Measurements from ENCODE around the gene TMEM208. TPM values are rescaled to one million over a fixed set of nuclear protein-coding genes. Genes with fewer than 3 reads are reported as not detected.

The TMEM208 gene
- total and polyA plus RNA-seq, 12 donors: 52.1 to 289 (median 80.4) TPM

DNA sequence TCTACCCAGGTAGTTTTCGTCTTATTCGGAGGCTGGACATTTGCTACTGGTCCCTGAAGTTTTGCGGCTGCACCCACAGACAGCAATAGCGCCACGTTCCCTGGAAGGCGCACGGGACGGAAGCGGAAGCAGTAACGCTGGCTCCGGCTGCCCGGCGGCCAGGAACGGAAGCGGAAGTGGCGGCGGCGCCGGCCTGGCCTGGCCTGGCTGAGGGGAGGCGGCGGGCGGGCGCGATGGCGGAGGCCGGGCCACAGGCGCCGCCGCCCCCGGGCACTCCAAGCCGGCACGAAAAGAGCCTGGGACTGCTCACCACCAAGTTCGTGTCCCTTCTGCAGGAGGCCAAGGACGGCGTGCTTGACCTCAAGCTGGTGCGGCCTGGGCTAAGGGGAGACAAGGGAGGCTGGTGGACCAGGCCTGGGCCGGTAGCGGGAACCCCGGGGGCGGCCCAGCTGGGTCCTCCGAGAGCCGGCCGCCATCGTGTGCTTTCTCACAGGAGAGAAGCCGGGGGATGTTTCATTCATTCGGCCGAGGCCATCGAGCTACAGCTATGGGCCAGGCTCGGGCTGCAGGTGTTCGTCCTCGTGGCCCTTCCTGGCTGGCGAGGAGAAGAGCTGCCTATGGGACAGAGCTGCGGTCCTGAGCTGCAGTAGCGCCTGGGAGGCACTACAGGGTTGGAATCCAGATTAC lies 34.8 kb upstream of the TMEM208 start, which contains the start of gene E2F4:
Gene E2F4 (plus strand): TSS at position 161 of the 687 bp plus-strand sequence. CDS start 73 bp downstream, at position 234.
- Histone ChIP-seq H3K36me3 (replicated peaks in 1 of 2) (peaks cover 0 to 38% of the 10 kb centered on the region in 2 donors), H3K27me3 (no peaks in the 10 kb centered on the region), H3K27ac (peak within 1 kb of the TSS in 4 of 5 donors; percentile 7 to 87 (median 68)), H3K4me3 (peak within 1 kb of the TSS; percentile 31 to 98 (median 89)), H3K4me1 (replicated peaks in 1 of 2) (peaks cover 11 to 29% of the 10 kb centered on the region in 2 donors), H3K9me3 (replicated peaks in 1 of 3) (no peaks in the 10 kb centered on the region)
- peak; percentile 41 to 73 for TF ChIP-seq POLR2A (IDR thresholded peaks at IDR 0.05)
- TF ChIP-seq, protein P1, sequence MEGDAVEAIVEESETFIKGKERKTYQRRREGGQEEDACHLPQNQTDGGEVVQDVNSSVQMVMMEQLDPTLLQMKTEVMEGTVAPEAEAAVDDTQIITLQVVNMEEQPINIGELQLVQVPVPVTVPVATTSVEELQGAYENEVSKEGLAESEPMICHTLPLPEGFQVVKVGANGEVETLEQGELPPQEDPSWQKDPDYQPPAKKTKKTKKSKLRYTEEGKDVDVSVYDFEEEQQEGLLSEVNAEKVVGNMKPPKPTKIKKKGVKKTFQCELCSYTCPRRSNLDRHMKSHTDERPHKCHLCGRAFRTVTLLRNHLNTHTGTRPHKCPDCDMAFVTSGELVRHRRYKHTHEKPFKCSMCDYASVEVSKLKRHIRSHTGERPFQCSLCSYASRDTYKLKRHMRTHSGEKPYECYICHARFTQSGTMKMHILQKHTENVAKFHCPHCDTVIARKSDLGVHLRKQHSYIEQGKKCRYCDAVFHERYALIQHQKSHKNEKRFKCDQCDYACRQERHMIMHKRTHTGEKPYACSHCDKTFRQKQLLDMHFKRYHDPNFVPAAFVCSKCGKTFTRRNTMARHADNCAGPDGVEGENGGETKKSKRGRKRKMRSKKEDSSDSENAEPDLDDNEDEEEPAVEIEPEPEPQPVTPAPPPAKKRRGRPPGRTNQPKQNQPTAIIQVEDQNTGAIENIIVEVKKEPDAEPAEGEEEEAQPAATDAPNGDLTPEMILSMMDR (IDR thresholded peaks at IDR 0.05): peak in 1 of 6 experiments; percentile 8
- intact Hi-C loops (cut with DNase I): no loop called here
- WGBS, 4 donors: 0 to 1% (median 0%) methylated on average over 7 to 54 of the region's 54 CpGs
- DNase-seq: peak; percentile 88 to 96 (median 92)

DNA sequence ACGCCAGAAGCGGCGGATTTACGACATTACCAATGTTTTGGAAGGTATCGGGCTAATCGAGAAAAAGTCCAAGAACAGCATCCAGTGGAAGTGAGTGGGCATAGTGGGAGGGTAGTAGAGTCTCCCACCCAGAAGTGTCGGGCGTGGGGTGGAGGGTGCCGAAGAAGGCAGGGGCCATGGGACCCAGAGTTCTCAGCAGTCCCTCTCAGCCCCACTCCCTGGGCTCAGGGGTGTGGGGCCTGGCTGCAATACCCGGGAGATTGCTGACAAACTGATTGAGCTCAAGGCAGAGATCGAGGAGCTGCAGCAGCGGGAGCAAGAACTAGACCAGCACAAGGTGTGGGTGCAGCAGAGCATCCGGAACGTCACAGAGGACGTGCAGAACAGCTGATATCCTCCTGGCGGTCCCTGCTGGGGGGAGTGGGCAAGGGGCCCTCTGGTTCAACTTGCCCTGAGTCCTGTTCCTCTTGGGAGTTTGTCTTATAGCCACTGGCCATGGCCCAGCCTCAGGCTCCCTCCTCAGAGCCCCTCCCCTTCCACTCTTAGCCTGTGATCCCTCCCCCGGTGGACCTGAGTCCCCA lies 34.1 kb upstream of the TMEM208 start:
- 16 to 57% (median 25%) methylated on average over 1 to 17 of the region's 17 CpGs for WGBS, 4 donors
- TF ChIP-seq, protein P1 (IDR thresholded peaks at IDR 0.05): no peak
- no peak for TF ChIP-seq POLR2A (IDR thresholded peaks at IDR 0.05)
- intact Hi-C loops (cut with DNase I): no loop called here

DNA sequence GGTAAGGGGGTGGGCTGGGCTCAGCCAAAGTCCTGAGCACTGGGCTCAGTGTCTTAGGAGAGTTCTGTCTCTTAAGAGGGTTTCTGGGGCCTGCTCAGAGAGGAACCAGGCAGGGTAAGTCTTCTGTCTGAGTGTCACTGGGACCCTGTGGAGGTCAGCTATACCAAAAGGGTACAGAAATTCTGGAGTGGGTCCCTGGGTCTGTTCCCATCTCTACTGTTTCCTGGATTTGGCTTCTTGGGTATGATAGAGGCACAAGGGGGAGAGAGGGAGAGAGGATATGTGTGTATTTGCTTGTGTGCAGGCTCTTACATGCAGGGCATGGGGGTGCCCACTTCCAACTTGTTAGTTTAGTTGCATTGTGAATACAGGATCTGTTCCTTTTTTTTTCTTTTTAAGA lies 33.4 kb upstream of the TMEM208 start:
- intact Hi-C loops (cut with DNase I): no loop called here
- peak overlapping the region in 1 of 4 donors; percentile 98 for H3K4me3 ChIP-seq
- H3K36me3 ChIP-seq (replicated peaks in 1 of 2): peaks cover 0 to 47% of the 10 kb centered on the region in 2 donors

More for the DNA sequence above, 34.1 kb upstream of the TMEM208 start:
- Histone ChIP-seq H3K9me3 (replicated peaks in 1 of 3) (no peaks in the 10 kb centered on the region), H3K27ac (peak overlapping the region in 3 of 5 donors; percentile 60 to 87 (median 75)), H3K36me3 (replicated peaks in 1 of 2) (peaks cover 0 to 45% of the 10 kb centered on the region in 2 donors), H3K4me1 (replicated peaks in 1 of 2) (peaks cover 11 to 29% of the 10 kb centered on the region in 2 donors), H3K4me3 (peak overlapping the region; percentile 31 to 98 (median 89)), H3K27me3 (no peaks in the 10 kb centered on the region)
- DNase-seq: no peak

DNA sequence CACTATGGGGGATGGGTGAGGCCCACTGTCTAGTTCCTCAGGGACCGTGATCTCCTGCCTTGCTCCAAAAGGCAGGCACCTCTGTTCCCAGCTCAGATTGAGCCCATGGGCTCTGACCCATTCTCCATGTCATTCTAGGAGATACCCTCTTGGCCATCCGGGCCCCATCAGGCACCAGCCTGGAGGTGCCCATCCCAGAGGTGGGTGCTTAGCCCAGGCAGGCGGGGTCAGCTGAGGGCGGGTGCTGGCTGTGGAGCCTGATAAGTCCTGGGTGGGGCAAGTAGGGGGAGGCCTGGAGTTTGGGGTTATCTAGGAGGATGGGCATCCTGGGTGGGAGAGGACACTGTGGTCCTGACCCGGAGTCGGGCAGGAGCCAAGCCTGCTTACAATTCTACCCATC lies 32.7 kb upstream of the TMEM208 start:
- H3K27ac ChIP-seq: no peak overlapping the region
- 86 to 100% (median 92%) methylated on average over 1 to 6 of the region's 6 CpGs for WGBS, 4 donors
- H3K4me3 ChIP-seq: no peak overlapping the region
- TF ChIP-seq POLR2A (IDR thresholded peaks at IDR 0.05): no peak
- TF ChIP-seq, protein P1 (IDR thresholded peaks at IDR 0.05): no peak
- intact Hi-C loops (cut with DNase I): no loop called here
- H3K27me3 ChIP-seq: no peaks in the 10 kb centered on the region
- H3K4me1 ChIP-seq (replicated peaks in 1 of 2): peaks cover 11 to 35% of the 10 kb centered on the region in 2 donors
- no peaks in the 10 kb centered on the region for H3K9me3 ChIP-seq (replicated peaks in 1 of 3)
- peaks cover 0 to 47% of the 10 kb centered on the region in 2 donors for H3K36me3 ChIP-seq (replicated peaks in 1 of 2)
- DNase-seq: no peak

More for the DNA sequence above, 33.4 kb upstream of the TMEM208 start:
- peak overlapping the region in 1 of 5 donors; percentile 87 for H3K27ac ChIP-seq
- peaks cover 11 to 29% of the 10 kb centered on the region in 2 donors for H3K4me1 ChIP-seq (replicated peaks in 1 of 2)
- no peak for TF ChIP-seq POLR2A (IDR thresholded peaks at IDR 0.05)
- TF ChIP-seq, protein P1 (IDR thresholded peaks at IDR 0.05): no peak
- no peaks in the 10 kb centered on the region for H3K9me3 ChIP-seq (replicated peaks in 1 of 3)
- no peaks in the 10 kb centered on the region for H3K27me3 ChIP-seq
- no peak for DNase-seq

All from adrenal gland (tissue), 12 donors.